NB4 (cell line): ENCODE measurements around the gene IDUA.

Experiments
- DNase-seq: peaks from one replicate; pipeline ENCODE4 v3.0.0; 2010; ENCODE audit warnings: low read depth
- H3K4me3 ChIP-seq: one replicate; pipeline ENCODE4 v1.5.1; 2011; ENCODE audit warnings: mild to moderate bottlenecking, low read depth, low read length, moderate library complexity
- MAX ChIP-seq: IDR thresholded peaks from 2 replicates; pipeline ENCODE4 v1.6.1; 2011; ENCODE audit warnings: low read depth, low read length
- MYC ChIP-seq: IDR thresholded peaks from 2 replicates; pipeline ENCODE4 v1.6.1; 2011; ENCODE audit warnings: low read depth, low read length
- POLR2A ChIP-seq: IDR thresholded peaks from 2 replicates; pipeline ENCODE4 v1.6.1; 2011; ENCODE audit warnings: mild to moderate bottlenecking; ENCODE audit not compliant: insufficient read length; ENCODE audit errors: extremely low read depth
- TF ChIP-seq, protein P1 (sequence below): IDR thresholded peaks from one replicate; pipeline ENCODE4 v1.5.1; 2012; ENCODE audit warnings: low read depth, low read length

The IDUA gene

GRCh38 chr4:993111-994029, 6.5 kb downstream of the IDUA start, which contains the start of gene SLC26A1:
TSS of gene SLC26A1 (minus strand) at chr4:993404. CDS start at chr4:991703, 1,701 bp downstream.
- no peak for DNase-seq
- no peak within 1 kb of the TSS for H3K4me3 ChIP-seq
- TF ChIP-seq MAX (no peak), MYC (no peak), POLR2A (no peak)
- TF ChIP-seq, protein P1, sequence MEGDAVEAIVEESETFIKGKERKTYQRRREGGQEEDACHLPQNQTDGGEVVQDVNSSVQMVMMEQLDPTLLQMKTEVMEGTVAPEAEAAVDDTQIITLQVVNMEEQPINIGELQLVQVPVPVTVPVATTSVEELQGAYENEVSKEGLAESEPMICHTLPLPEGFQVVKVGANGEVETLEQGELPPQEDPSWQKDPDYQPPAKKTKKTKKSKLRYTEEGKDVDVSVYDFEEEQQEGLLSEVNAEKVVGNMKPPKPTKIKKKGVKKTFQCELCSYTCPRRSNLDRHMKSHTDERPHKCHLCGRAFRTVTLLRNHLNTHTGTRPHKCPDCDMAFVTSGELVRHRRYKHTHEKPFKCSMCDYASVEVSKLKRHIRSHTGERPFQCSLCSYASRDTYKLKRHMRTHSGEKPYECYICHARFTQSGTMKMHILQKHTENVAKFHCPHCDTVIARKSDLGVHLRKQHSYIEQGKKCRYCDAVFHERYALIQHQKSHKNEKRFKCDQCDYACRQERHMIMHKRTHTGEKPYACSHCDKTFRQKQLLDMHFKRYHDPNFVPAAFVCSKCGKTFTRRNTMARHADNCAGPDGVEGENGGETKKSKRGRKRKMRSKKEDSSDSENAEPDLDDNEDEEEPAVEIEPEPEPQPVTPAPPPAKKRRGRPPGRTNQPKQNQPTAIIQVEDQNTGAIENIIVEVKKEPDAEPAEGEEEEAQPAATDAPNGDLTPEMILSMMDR = no peak

DNA sequence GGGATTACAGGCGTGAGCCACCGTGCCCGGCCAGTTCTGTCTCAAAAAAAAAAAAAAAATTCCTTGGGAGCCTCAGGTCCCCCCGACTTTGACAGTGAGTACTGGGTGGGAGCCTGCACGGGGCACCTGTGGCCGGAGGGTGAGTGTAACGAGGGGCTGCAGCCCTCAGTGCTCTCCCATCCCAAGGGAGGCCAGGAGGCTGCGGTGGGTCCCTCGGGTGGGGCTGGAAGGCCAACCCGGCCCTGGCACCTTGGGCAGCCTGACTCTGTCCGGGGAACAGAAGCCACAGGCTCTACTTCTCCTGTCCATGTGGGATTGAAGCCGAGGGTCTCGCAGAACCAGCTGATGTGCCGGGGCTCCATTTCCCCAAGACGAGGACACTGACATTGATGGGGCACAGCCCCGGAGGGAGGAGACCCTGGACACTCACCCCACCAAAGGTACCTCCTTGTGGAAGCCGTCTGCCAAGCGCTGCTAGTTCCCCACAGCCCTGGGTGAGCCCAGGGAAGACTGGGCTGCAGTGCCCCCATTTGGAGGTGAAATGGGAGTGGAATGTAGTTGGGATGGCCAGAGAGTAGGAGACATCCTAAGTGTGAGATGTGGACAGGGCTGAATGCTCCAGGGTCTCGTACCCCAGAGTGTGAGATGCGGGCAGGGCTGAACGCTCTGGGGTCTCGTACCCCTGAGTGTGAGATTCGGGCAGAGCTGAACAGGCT, 8.6 kb downstream of the IDUA start:
- no peak overlapping the region for H3K4me3 ChIP-seq
- DNase-seq = no peak
- TF ChIP-seq, protein P1 = no peak
- TF ChIP-seq MYC = no peak
- no peak for TF ChIP-seq MAX
- no peak for TF ChIP-seq POLR2A

GRCh38 chr4:996030-996996, 9.5 kb downstream of the IDUA start:
- TF ChIP-seq MAX (no peak), POLR2A (no peak), MYC (no peak)
- TF ChIP-seq, protein P1 = no peak
- H3K4me3 ChIP-seq = no peak overlapping the region
- peak; percentile 51 for DNase-seq

- TF ChIP-seq, protein P1 = no peak
- DNase-seq = no peak
- no peak overlapping the region for H3K4me3 ChIP-seq
These were observed 10.1 kb downstream of the IDUA start for GRCh38 chr4:996997-997374.

GRCh38 chr4:997375-998071, 10.7 kb downstream of the IDUA start:
- no peak overlapping the region for H3K4me3 ChIP-seq
- TF ChIP-seq MAX (no peak), POLR2A (no peak), MYC (no peak)
- TF ChIP-seq, protein P1 = no peak
- DNase-seq = no peak
